Measurements from ENCODE around the gene ZNF785. TPM values are rescaled to one million over a fixed set of nuclear protein-coding genes. Genes with fewer than 3 reads are reported as not detected.
"Not testable (repeated sequence)": the region's sequence is repeated elsewhere in the genome, so short reads cannot be mapped to it uniquely, and the experiment has no call there.

The ZNF785 gene
- total and polyA plus RNA-seq, 4 experiments from 2014 or later = 1.7 to 34.2 (median 18.4) TPM

DNA sequence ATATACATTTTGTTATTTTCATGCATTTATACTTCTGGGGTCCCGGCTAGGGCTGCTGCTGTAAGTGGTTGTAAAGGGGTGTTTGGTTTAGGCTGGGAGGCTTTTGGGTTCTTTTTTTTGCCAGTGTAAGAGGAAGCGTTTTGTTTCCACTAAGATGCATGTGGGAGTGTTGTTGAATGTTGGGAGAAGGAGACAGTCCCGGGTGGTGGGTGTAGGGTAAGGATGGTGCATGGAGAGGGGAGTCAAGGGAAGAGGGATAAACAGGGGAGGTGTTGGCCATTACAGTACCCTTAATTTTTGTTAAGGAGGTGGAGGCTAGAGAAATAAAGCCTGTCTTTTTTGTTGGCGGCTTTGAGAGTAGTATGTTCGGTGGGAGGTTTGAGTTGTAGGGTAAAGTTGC, 42.4 kb downstream of the ZNF785 start:
- no peak overlapping the region for H3K27ac ChIP-seq (ENCODE audit: low read depth, low read length)
- POLR2A ChIA-PET (ENCODE audit: partially characterized antibody) = interaction anchor here (1.1 to 1.9 kb wide), 2 partner anchors 12 to 15 kb away, joined by 3 to 8 read pairs; partner anchors contain the start of gene ZNF764
- H3K36me3 ChIP-seq (ENCODE audit: insufficient read depth, low read length) = no peaks in the 10 kb centered on the region
- H3K27ac Mint-ChIP-seq = no peak overlapping the region
- CTCF ChIA-PET (ENCODE audit: partially characterized antibody) = interaction anchor here (1.0 to 3.6 kb wide), 2 partner anchors 8 to 9 kb away, joined by 4 to 13 read pairs; partner anchors contain the start of gene ZNF747
- no peaks in the 10 kb centered on the region for H3K27me3 ChIP-seq (ENCODE audit: insufficient read depth, low read length)
- no peak overlapping the region for H3K4me3 ChIP-seq (ENCODE audit: low read length in 2 of 2)
- H3K9me3 ChIP-seq (ENCODE audit: control insufficient read depth in 1 of 2, low read length in 2 of 2) = no peaks in the 10 kb centered on the region
- no peak overlapping the region for H3K4me3 Mint-ChIP-seq
- no peaks in the 10 kb centered on the region for H3K9me3 Mint-ChIP-seq
- peaks cover 0 to 4% (median 0%) of the 10 kb centered on the region in 4 donors for H3K4me1 Mint-ChIP-seq
- H3K36me3 Mint-ChIP-seq = no peaks in the 10 kb centered on the region
- H3K27me3 Mint-ChIP-seq = no peaks in the 10 kb centered on the region
- no peak for DNase-seq
- intact Hi-C loops (cut with micrococcal nuclease) = no loop called here
- no peaks in the 10 kb centered on the region for H3K4me1 ChIP-seq (ENCODE audit: insufficient read depth, low read length)

GRCh38 chr16:30541502-30542329, 43.8 kb downstream of the ZNF785 start:
- intact Hi-C loops (cut with micrococcal nuclease) = no loop called here
- Mint-ChIP-seq H3K27me3 (no peaks in the 10 kb centered on the region), H3K9me3 (no peaks in the 10 kb centered on the region), H3K27ac (no peak overlapping the region), H3K4me3 (no peak overlapping the region), H3K4me1 (peaks cover 0 to 5% (median 4%) of the 10 kb centered on the region in 4 donors), H3K36me3 (peaks cover 0 to 2% of the 10 kb centered on the region in 2 donors)
- Histone ChIP-seq H3K36me3 (ENCODE audit: insufficient read depth, low read length) (no peaks in the 10 kb centered on the region), H3K4me1 (ENCODE audit: insufficient read depth, low read length) (no peaks in the 10 kb centered on the region), H3K27ac (ENCODE audit: low read depth, low read length) (no peak overlapping the region), H3K27me3 (ENCODE audit: insufficient read depth, low read length) (no peaks in the 10 kb centered on the region), H3K4me3 (ENCODE audit: low read length in 2 of 2) (no peak overlapping the region), H3K9me3 (ENCODE audit: control insufficient read depth in 1 of 2, low read length in 2 of 2) (no peaks in the 10 kb centered on the region)
- ChIA-PET CTCF (ENCODE audit: partially characterized antibody) (interaction anchor here (0.5 to 1.2 kb wide), 2 partner anchors 10 to 112 kb away, joined by 3 to 4 read pairs; partner anchors contain the start of gene DCTPP1), POLR2A (ENCODE audit: partially characterized antibody) (interaction anchor here (1.0 to 1.3 kb wide), 2 partner anchors 16 to 124 kb away, joined by 3 to 5 read pairs; no protein-coding TSS in a partner anchor)
- DNase-seq = no peak

GRCh38 chr16:30540916-30541464, 44.5 kb downstream of the ZNF785 start:
- H3K27me3 ChIP-seq (ENCODE audit: insufficient read depth, low read length); CTCF ChIA-PET (ENCODE audit: partially characterized antibody): not testable (repeated sequence)
- POLR2A ChIA-PET (ENCODE audit: partially characterized antibody) = interaction anchor here (1.0 to 1.3 kb wide), 2 partner anchors 17 to 123 kb away, joined by 3 to 5 read pairs; no protein-coding TSS in a partner anchor

DNA sequence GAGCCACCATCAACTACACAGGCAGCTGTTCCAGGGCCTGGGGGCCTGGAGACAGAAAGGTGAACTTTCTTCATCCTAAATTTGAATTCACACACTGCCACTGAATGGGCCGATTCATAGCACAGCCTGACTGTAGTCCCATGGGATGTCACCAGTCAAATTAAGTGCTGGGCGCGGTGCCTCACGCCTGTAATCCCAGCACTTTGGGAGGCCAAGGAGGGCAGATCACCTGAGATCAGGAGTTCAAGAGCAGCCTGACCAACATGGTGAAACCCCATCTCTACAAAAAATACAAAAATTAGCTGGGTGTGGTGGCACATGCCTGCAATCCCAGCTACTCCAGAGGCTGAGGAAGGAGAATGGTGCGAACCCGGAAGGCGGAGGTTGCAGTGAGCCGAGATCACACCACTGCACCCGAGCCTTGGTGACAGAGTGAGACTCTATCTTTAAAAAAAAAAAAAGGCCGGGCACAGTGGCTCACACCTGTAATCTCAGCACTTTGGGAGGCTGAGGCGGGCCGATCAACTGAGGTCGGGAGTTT, 45.4 kb downstream of the ZNF785 start:
- POLR2A ChIA-PET (ENCODE audit: partially characterized antibody) = interaction anchor here (1.3 to 1.4 kb wide), 2 partner anchors 18 to 122 kb away, joined by 5 read pairs; partner anchors contain the start of gene ZNF764
- peaks cover 9 to 21% (median 15%) of the 10 kb centered on the region in 4 donors for H3K4me1 Mint-ChIP-seq
- H3K4me3 ChIP-seq (ENCODE audit: low read length in 2 of 2); H3K27me3 ChIP-seq (ENCODE audit: insufficient read depth, low read length); H3K9me3 Mint-ChIP-seq; H3K27ac ChIP-seq (ENCODE audit: low read depth, low read length); H3K27me3 Mint-ChIP-seq; H3K36me3 ChIP-seq (ENCODE audit: insufficient read depth, low read length); H3K27ac Mint-ChIP-seq; H3K36me3 Mint-ChIP-seq; DNase-seq; H3K4me3 Mint-ChIP-seq; H3K9me3 ChIP-seq (ENCODE audit: control insufficient read depth in 1 of 2, low read length in 2 of 2); intact Hi-C loops (cut with micrococcal nuclease); CTCF ChIA-PET (ENCODE audit: partially characterized antibody): not testable (repeated sequence)
- H3K4me1 ChIP-seq (ENCODE audit: insufficient read depth, low read length) = peaks cover 14% of the 10 kb centered on the region

More at GRCh38 chr16:30540916-30541464, 44.5 kb downstream of the ZNF785 start:
- H3K4me3 ChIP-seq (ENCODE audit: low read length in 2 of 2); H3K9me3 ChIP-seq (ENCODE audit: control insufficient read depth in 1 of 2, low read length in 2 of 2); H3K36me3 Mint-ChIP-seq; H3K4me3 Mint-ChIP-seq; H3K27ac ChIP-seq (ENCODE audit: low read depth, low read length); H3K9me3 Mint-ChIP-seq; H3K27me3 Mint-ChIP-seq; intact Hi-C loops (cut with micrococcal nuclease); DNase-seq; H3K36me3 ChIP-seq (ENCODE audit: insufficient read depth, low read length); H3K27ac Mint-ChIP-seq; H3K4me1 ChIP-seq (ENCODE audit: insufficient read depth, low read length): not testable (repeated sequence)
- H3K4me1 Mint-ChIP-seq = peaks cover 4 to 12% (median 9%) of the 10 kb centered on the region in 4 donors

GRCh38 chr16:30539000-30539964, 46.2 kb downstream of the ZNF785 start:
- H3K4me1 Mint-ChIP-seq = peaks cover 9 to 26% (median 16%) of the 10 kb centered on the region in 4 donors
- POLR2A ChIA-PET (ENCODE audit: partially characterized antibody) = interaction anchor here (1.4 kb wide), 1 partner anchor 19 kb away, joined by 5 read pairs; the partner anchor contains the start of gene ZNF764
- no peak overlapping the region for H3K27ac ChIP-seq (ENCODE audit: low read depth, low read length)

GRCh38 chr16:30536391-30537024, 49.0 kb downstream of the ZNF785 start:
- DNase-seq; H3K9me3 ChIP-seq (ENCODE audit: control insufficient read depth in 1 of 2, low read length in 2 of 2); H3K27ac ChIP-seq (ENCODE audit: low read depth, low read length); H3K27me3 ChIP-seq (ENCODE audit: insufficient read depth, low read length); H3K27me3 Mint-ChIP-seq; H3K36me3 Mint-ChIP-seq; H3K4me3 ChIP-seq (ENCODE audit: low read length in 2 of 2); H3K9me3 Mint-ChIP-seq; intact Hi-C loops (cut with micrococcal nuclease); H3K36me3 ChIP-seq (ENCODE audit: insufficient read depth, low read length): not testable (repeated sequence)
- Mint-ChIP-seq H3K4me1 (peaks cover 10 to 33% (median 20%) of the 10 kb centered on the region in 4 donors), H3K27ac (peak overlapping the region; percentile 94 to 99 (median 97)), H3K4me3 (peak overlapping the region; percentile 21 to 99 (median 90))
- ChIA-PET POLR2A (ENCODE audit: partially characterized antibody) (interaction anchor here (0.9 to 11.1 kb wide), 18 partner anchors 9 to 161 kb away, joined by 3 to 457 read pairs (median 19); partner anchors contain the start of genes DCTPP1, FBRS, ITGAL and ZNF688), CTCF (ENCODE audit: partially characterized antibody) (interaction anchor here (0.8 to 4.7 kb wide), 19 partner anchors 8 to 114 kb away, joined by 3 to 101 read pairs (median 10); partner anchors contain the start of genes DCTPP1, PRR14, ZNF688 and ZNF764)
- peaks cover 27% of the 10 kb centered on the region for H3K4me1 ChIP-seq (ENCODE audit: insufficient read depth, low read length)

More at GRCh38 chr16:30539000-30539964, 46.2 kb downstream of the ZNF785 start:
- peak overlapping the region in 3 of 7 donors; percentile 4 to 60 (median 32) for H3K27ac Mint-ChIP-seq
- Histone ChIP-seq H3K27me3 (ENCODE audit: insufficient read depth, low read length) (no peaks in the 10 kb centered on the region), H3K4me3 (ENCODE audit: low read length in 2 of 2) (no peak overlapping the region), H3K9me3 (ENCODE audit: control insufficient read depth in 1 of 2, low read length in 2 of 2) (no peaks in the 10 kb centered on the region), H3K4me1 (ENCODE audit: insufficient read depth, low read length) (peaks cover 15% of the 10 kb centered on the region), H3K36me3 (ENCODE audit: insufficient read depth, low read length) (no peaks in the 10 kb centered on the region)
- H3K9me3 Mint-ChIP-seq = no peaks in the 10 kb centered on the region
- no peak overlapping the region for H3K4me3 Mint-ChIP-seq
- intact Hi-C loops (cut with micrococcal nuclease) = no loop called here
- no peaks in the 10 kb centered on the region for H3K27me3 Mint-ChIP-seq
- DNase-seq = no peak
- peaks cover 0 to 8% of the 10 kb centered on the region in 2 donors for H3K36me3 Mint-ChIP-seq
- CTCF ChIA-PET (ENCODE audit: partially characterized antibody) = interaction anchor here (0.8 kb wide), 1 partner anchor 12 kb away, joined by 3 read pairs; no protein-coding TSS in a partner anchor

Data from CD4-positive, alpha-beta memory T cell (primary cell).